Measurements from ENCODE around the gene MEF2C.

MEF2C gene

GRCh38 chr5:88888291-88888690 lies 5.3 kb upstream of the MEF2C start:
- no peak for DNase-seq

- DNase-seq: no peak
Measured at GRCh38 chr5:88887342-88887741, 4.4 kb upstream of the MEF2C start.

DNA sequence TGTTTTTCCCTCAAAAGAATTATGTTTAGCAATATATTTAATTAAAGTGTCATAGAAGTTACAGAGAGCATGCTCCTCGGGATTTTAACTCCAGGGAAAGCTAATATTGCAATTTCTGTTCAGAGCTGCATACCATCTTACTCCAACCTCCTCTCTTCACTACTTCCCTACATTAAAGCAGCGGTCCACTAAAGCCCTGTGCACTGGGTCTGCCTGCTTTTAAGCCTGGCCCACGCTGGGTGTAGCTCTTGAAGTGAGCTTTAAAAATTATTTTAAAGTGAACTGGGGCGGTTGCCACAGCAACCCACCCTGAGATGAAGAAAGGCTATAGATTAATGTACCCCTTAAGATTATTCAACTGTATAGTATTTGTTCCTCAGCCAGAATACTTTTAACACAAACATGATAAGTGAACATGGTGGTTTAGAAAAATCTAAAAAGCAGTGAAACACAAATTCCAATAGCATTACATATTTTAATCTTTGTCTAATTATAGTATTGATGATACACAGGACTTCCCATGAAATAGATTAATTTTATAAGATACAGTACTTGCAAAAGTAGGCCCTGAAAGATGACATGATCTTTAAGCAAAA lies 3.9 kb upstream of the MEF2C start:
- no peak for DNase-seq

GRCh38 chr5:88886252-88886651 lies 3.3 kb upstream of the MEF2C start:
- no peak for DNase-seq

GRCh38 chr5:88885002-88885401 lies 2.0 kb upstream of the MEF2C start:
- DNase-seq: no peak

- DNase-seq: no peak
Measured at GRCh38 chr5:88884608-88884877, 1.6 kb upstream of the MEF2C start.

DNA sequence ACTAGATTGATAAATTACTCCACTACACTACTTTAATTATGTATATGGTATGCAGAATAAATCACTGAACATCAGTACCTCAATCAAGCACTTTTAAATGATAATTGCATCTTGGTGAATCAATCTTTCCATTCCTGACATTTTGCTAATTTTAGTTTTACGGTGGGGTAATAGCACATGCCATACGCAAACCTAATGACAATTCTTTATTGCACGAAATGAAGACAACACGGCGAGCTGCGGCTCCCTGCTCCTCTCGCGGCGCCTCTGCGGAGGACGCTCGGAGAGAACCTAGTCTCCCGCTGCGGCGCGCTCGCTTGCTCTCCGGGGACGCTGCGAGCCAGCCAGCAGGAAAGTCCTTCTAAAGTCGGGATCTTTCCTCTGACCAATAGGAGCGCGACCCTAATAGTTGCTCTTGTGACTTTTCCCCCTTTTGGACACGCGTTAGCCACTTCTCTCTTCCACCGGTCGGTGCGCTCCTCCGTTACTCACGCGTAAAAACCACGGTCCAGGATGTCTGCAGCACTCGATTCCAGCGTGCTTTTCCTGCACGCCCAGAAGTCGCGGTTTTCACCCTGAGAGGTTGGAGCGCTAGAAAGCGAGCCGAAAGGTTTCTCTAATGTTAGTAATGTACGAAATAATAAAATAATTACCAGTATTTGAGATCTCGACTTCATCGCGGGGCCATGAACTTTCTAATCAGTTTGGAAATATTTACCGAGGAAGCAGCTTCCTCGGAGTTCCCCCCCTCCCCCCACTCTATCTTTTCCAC lies 1.0 kb upstream of the MEF2C start:
- DNase-seq: peak; percentile 25

DNA sequence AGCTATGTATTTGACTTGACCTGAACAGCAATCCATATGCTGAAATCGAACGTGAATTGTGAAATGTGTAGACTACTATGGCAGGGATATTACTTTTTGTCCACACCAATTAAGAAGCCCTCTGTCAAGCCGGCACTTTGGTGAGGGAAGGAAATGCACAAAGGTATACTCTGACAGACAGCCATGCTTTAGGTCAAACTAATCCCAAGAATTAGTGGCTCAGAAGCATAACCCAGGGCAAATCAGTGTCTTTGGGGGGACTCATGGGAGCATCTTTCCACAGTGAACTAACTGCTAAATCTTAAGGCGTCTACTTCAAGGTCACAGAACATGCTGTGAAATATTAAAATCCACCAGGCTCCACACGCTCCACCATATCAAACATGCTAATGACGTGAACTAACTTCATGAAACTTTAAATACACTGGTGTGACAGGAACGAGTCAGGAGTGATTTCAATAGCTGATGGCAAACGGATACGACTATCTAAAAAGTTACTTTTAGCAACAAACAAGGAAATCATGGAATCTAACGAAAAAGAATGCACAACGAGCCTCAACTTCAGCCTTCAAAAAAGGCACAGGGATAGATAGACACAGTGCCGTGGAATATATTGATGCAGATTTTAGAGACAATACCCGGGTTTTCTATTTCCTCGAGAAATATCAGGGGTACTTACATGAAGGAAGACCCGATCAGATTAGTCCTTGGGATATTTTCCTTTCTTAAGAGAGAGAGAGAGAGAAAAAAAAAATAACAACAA lies 527 bp downstream of the MEF2C start:
- no peak for DNase-seq

DNA sequence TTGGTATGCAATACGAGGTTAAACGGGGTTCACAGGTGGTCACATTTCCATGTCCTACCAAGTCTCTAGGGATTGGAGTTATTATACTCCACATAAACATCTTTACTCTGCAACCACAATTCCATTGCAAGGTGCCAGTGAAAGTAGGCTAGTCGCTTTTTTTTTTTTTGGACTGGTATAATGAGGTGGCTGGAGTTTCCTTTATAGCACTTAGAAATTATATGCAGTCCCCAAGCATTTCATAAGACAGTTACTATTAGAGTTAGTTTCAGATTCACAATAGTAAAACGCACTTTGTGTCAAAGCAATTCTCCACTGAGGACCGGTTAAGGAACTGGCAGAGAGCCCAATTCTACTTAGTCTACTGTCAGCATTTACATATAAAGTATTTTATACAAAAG lies 1.4 kb downstream of the MEF2C start:
- DNase-seq: no peak

DNA sequence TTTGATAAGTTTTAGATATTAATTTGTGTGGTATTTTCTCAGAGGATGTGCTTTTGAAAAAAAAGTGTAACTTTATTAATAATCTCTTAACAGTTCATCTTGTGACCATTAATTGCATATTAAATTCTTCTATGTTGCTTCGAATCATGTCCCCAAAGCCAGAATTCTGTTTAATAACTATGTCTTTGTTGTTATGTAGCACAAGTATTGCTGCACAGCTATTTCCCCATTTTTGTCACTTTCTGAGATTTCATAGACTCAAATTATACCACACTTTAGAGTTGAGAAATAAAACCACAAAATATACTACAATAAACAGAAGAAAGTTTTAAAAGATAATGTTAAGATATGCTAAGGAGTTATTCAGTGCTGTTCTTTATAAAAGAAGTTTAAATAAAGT lies 2.8 kb downstream of the MEF2C start:
- DNase-seq: no peak

GRCh38 chr5:88879724-88880123 lies 3.3 kb downstream of the MEF2C start:
- DNase-seq: no peak

DNA sequence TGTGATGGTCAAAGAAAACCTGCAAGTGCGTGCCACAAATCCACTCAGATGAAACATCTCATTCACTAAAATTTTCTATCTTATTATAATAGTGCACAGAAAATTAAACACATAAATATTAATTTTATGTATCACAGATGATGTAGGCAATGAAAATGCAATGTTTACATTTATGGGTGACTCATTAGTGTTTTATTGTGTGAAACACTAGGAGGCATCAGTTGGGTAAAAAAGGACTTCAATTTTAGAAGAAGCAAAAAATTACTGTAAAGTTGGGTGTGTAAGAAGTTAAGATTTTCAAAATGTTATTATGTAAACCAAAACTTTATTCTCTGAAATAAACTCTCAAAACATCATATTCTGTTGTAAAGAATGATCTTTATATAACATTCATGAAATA lies 4.0 kb downstream of the MEF2C start:
- no peak for DNase-seq

DNA sequence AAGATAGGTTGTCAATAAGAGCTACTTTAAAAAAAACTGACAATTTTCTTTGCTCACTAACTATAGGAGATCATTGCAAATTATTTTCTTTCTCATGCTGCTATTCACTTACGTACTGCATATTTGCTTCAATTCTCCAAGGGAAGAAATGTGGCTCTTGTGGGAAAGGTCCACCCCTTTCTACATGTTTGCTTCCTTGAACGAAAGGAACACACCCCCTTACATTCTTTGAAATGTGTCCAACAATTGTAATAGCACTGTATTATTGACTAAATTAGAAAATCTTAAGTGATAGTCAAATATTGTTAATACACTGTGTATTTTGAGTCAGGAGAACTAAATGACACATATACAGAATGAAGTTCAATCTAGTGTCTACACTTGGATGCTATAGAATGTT lies 5.2 kb downstream of the MEF2C start:
- DNase-seq: no peak

GRCh38 chr5:88876714-88877113 lies 6.3 kb downstream of the MEF2C start:
- no peak for DNase-seq

DNA sequence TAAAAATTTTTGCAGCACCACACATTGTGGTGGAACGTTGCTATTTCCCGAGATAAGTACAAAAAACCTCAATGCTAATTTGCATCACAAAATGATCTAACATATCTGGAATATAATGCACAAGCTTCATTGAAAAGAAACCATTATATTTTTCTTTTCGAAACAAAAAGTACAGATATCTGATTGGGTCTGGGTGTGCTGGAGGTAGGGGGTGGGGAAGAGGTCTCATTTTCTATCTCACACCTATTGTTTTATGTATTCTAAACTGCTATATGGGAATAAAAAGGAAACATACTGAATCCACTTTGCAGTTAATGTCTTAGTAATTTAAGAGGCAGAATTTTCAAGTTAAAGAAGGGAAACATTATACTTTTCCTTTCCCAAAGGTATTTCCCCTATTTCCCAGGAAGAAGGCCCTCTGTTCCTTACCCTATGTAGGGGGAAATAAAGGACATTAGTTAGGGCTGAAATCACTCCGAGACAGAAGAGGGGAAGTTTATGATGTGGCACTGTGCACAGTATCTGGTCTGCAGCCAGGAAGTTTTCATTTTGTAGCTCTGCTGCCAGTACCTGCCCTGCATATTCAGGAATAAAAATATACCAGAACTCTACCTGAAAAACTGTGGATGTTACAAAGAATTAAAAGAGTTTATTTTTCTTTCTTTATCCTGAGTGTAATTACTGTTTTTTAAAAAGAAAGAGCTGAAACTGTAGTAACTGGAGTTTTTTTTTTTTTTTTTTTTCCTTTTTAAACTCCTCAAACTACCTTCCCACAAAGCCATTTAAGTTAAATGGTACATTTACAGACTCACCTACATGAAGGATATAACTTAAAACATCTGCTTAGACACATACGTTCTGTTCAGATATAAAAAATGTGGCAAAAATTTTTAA lies 7.4 kb downstream of the MEF2C start:
- DNase-seq: no peak

DNA sequence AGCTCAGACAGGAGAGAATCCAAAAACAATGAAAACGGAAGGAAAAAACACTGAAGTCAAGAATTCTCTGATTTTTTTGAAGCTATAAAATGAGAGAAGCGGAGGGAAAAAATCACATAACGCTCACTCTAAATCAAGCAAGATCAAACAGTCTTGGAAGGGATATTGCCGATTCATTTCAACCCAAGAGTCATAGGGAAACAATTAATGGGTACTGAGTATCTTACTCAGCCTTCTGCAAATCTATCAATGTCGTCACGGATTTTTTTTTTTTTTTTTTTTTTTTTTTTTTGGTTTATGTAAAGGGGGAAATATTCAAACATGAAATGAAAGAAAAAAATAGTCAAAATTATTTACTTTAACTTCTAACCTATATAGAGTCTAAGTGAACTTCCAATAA lies 9.5 kb downstream of the MEF2C start:
- no peak for DNase-seq

GRCh38 chr5:88872971-88873370 lies 10.0 kb downstream of the MEF2C start:
- no peak for DNase-seq

DNA sequence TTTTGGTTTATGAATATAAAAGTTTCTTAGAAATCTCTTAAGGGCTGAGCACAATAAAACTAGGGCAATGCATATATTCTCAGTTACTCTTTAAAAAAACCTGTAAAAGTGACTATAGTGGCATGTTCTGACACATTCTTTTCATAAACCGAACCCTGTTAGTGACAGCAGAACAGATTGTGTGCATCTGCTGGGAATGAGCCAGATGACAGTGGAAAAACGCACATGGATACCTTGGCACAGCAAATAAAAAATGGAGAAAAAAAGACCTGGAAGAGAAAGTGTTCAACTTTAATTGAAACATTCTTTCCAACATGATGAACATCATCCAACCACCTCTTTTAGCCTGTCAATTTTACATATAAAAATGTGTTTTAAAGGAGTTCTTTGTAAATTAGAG lies 12.7 kb downstream of the MEF2C start:
- no peak for DNase-seq

GRCh38 chr5:88868468-88869068 lies 14.4 kb downstream of the MEF2C start:
- no peak for DNase-seq

GRCh38 chr5:88867638-88868037 lies 15.3 kb downstream of the MEF2C start:
- DNase-seq: no peak

DNA sequence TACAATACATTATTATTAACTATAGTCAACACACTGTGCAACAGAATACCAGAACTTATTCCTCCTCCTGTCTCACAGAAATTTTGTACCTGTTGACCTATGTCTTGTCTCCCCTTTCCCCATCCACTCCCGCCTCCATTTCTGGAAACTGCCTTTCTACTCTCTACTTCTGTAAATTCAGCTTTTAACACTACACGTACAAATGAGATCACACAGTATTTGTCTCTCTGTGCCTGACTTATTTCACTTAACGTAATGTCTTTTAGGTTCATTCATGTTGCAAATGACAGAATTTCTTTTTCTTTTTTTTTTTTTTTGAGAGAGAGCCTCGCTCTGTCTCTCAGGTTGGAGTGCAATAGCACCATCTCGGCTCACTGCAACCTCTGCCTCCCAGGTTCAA lies 19.5 kb downstream of the MEF2C start:
- DNase-seq: no peak

GRCh38 chr5:88862547-88863175 lies 20.3 kb downstream of the MEF2C start:
- DNase-seq: no peak

GRCh38 chr5:88861231-88861630 lies 21.8 kb downstream of the MEF2C start:
- DNase-seq: no peak

Data from CD4-positive, alpha-beta T cell treated with Interferon gamma for 1 hour (primary cell).